Brain pericyte (primary cell): ENCODE data around the gene DIS3L2.
"Not testable (repeated sequence)": the region's sequence is repeated elsewhere in the genome, so short reads cannot be mapped to it uniquely, and the experiment has no call there.

Experiments
- DNase-seq: peaks from one replicate; pipeline ENCODE4 v3.0.0-alpha.2; 2012; ENCODE audit warnings: low read depth, low spot score

Gene DIS3L2

GRCh38 chr2:232293191-232293590 is 331.7 kb downstream of the DIS3L2 start:
- DNase-seq: no peak

- no peak for DNase-seq
Measured at GRCh38 chr2:232295971-232296370, 334.5 kb downstream of the DIS3L2 start.

GRCh38 chr2:232296776-232297525 is 335.4 kb downstream of the DIS3L2 start:
- no peak for DNase-seq

- DNase-seq: no peak
Measured at GRCh38 chr2:232299084-232299483, 337.6 kb downstream of the DIS3L2 start.

- no peak for DNase-seq
Measured at GRCh38 chr2:232299927-232300674, 338.6 kb downstream of the DIS3L2 start.

- no peak for DNase-seq
Measured at GRCh38 chr2:232300894-232301387, 339.4 kb downstream of the DIS3L2 start.

- no peak for DNase-seq
Measured at GRCh38 chr2:232304236-232304635, 342.7 kb downstream of the DIS3L2 start.

GRCh38 chr2:232306741-232307305 is 345.3 kb downstream of the DIS3L2 start:
- DNase-seq: no peak

GRCh38 chr2:232307854-232308253 is 346.3 kb downstream of the DIS3L2 start:
- no peak for DNase-seq

GRCh38 chr2:232308986-232309385 is 347.5 kb downstream of the DIS3L2 start:
- DNase-seq: no peak

- DNase-seq: no peak
Measured at GRCh38 chr2:232309592-232309991, 348.1 kb downstream of the DIS3L2 start.

- DNase-seq: no peak
Measured at GRCh38 chr2:232310121-232310520, 348.6 kb downstream of the DIS3L2 start.

GRCh38 chr2:232310696-232311095 is 349.2 kb downstream of the DIS3L2 start:
- DNase-seq: no peak

- DNase-seq: not testable (repeated sequence)
Measured at GRCh38 chr2:232313645-232314044, 352.1 kb downstream of the DIS3L2 start.

GRCh38 chr2:232315049-232315922 is 353.8 kb downstream of the DIS3L2 start:
- no peak for DNase-seq

GRCh38 chr2:232315923-232316299 is 354.4 kb downstream of the DIS3L2 start:
- no peak for DNase-seq

GRCh38 chr2:232316461-232317330 is 355.2 kb downstream of the DIS3L2 start:
- no peak for DNase-seq

- no peak for DNase-seq
Measured at GRCh38 chr2:232318169-232318855, 356.8 kb downstream of the DIS3L2 start.

GRCh38 chr2:232319067-232319802 is 357.7 kb downstream of the DIS3L2 start:
- no peak for DNase-seq
